SK-N-SH (cell line): ENCODE measurements around the gene SCYGR4. TPM values are rescaled to one million over a fixed set of nuclear protein-coding genes. Genes with fewer than 3 reads are reported as not detected.

Experiments
- CTCF ChIA-PET: fragments of 300-600, 350-600 bp; formaldehyde crosslinking; extraction: SDS; loops from one replicate; lab custom pipeline; 2021; lab: Yijun Ruan, JAX
- POLR2A ChIA-PET: fragments of 350-600 bp; sonication (Branson Sonifier 250); formaldehyde crosslinking; extraction: SDS; loops from one replicate; lab custom pipeline; 2020; ENCODE audit warnings: antibody characterized with exemption, inconsistent platforms; lab: Yijun Ruan, JAX
- DNase-seq: peaks from one replicate; pipeline ENCODE4 v3.0.0; 2012
- H2AFZ ChIP-seq: fragments of 200-600 bp; sonication (generic); 2 replicates; pipeline ENCODE4 v1.8.1; 2016; ENCODE audit warnings: antibody characterized with exemption, mild to moderate bottlenecking, low read depth
- H3F3A ChIP-seq: fragments of 200-600 bp; sonication (generic); replicated peaks from 2 replicates; pipeline ENCODE3; 2016; ENCODE audit warnings: antibody characterized with exemption, mild to moderate bottlenecking; ENCODE audit not compliant: insufficient read depth
- H3K27ac ChIP-seq, 2 experiments: fragments of 200-500 bp in 1 of 2; fragments of 200-600 bp in 1 of 2; sonication (Bioruptor generic) in 1 of 2; sonication (generic), shearing (Covaris generic) in 1 of 2; 2 replicates each; pipeline versions ENCODE4 v1.5.1 to v1.6.1; 2014 to 2016; ENCODE audit warnings: low read depth in 2 of 2, inconsistent platforms in 1 of 2, low read length in 1 of 2, mild to moderate bottlenecking in 1 of 2, mixed read lengths in 1 of 2
- H3K27me3 ChIP-seq: fragments of 200-600 bp; sonication (generic), shearing (Covaris generic); 2 replicates; pipeline ENCODE4 v1.6.1; 2016; ENCODE audit warnings: mixed run types; ENCODE audit not compliant: insufficient read depth
- H3K36me3 ChIP-seq, 2 experiments: fragments of 200-500 bp in 1 of 2; fragments of 200-600 bp in 1 of 2; sonication (Bioruptor generic) in 1 of 2; sonication (generic) in 1 of 2; replicated peaks in 1 of 2; 2 replicates each; pipeline versions ENCODE3 to v1.5.1; 2014 to 2016; ENCODE audit warnings: low read length in 1 of 2, mild to moderate bottlenecking in 1 of 2; ENCODE audit not compliant: insufficient read depth in 2 of 2, control insufficient read depth in 1 of 2
- H3K4me1 ChIP-seq, 2 experiments: fragments of 200-500 bp in 1 of 2; fragments of 200-600 bp in 1 of 2; sonication (Bioruptor generic) in 1 of 2; sonication (generic), shearing (Covaris generic) in 1 of 2; 2 replicates each; pipeline versions ENCODE4 v1.5.1 to v1.6.1; 2014 to 2016; ENCODE audit warnings: low read depth in 1 of 2, low read length in 1 of 2, mixed run types in 1 of 2; ENCODE audit not compliant: insufficient read depth in 2 of 2, control insufficient read depth in 1 of 2
- H3K4me2 ChIP-seq: fragments of 200-600 bp; sonication (generic), shearing (Covaris generic); 2 replicates; pipeline ENCODE4 v1.6.1; 2017; ENCODE audit warnings: mixed run types
- H3K4me3 ChIP-seq, 2 experiments: fragments of 200-500 bp in 1 of 2; fragments of 200-600 bp in 1 of 2; sonication (Bioruptor generic) in 1 of 2; sonication (generic), shearing (Covaris generic) in 1 of 2; 2 replicates each; pipeline versions ENCODE4 v1.5.1 to v1.8.1; 2014 to 2016; ENCODE audit warnings: low read depth in 2 of 2, inconsistent platforms in 1 of 2, low read length in 1 of 2, mild to moderate bottlenecking in 1 of 2, mixed read lengths in 1 of 2, moderate library complexity in 1 of 2
- H3K79me2 ChIP-seq: fragments of 200-600 bp; sonication (generic); 2 replicates; pipeline ENCODE4 v1.8.1; 2017; ENCODE audit warnings: mild to moderate bottlenecking; ENCODE audit not compliant: insufficient read depth
- H3K9ac ChIP-seq: fragments of 200-600 bp; sonication (generic); 2 replicates; pipeline ENCODE4 v1.6.1; 2017; ENCODE audit warnings: mixed run types
- H3K9me2 ChIP-seq: fragments of 200-600 bp; sonication (generic); 2 replicates; pipeline ENCODE4 v1.6.1; 2017; ENCODE audit warnings: mixed run types
- H3K9me3 ChIP-seq: fragments of 200-600 bp; sonication (generic); 2 replicates; pipeline ENCODE4 v1.6.1; 2017; ENCODE audit warnings: mixed run types, mild to moderate bottlenecking, moderate library complexity
- H4K20me1 ChIP-seq: fragments of 200-600 bp; sonication (generic); 2 replicates; pipeline ENCODE4 v1.6.1; 2017; ENCODE audit warnings: mild to moderate bottlenecking, mixed run types; ENCODE audit not compliant: insufficient read depth
- EZH2phosphoT487 ChIP-seq: fragments of 200-600 bp; sonication (generic); IDR thresholded peaks from 2 replicates; pipeline ENCODE4 v1.6.1; 2017; ENCODE audit warnings: low read depth, mixed run types, mild to moderate bottlenecking, antibody characterized with exemption, moderate library complexity, borderline replicate concordance
- GATA2 ChIP-seq: sonication (generic); formaldehyde crosslinking; IDR thresholded peaks from 2 replicates; pipeline ENCODE4 v1.5.0; 2020; ENCODE audit warnings: mild to moderate bottlenecking, missing genetic modification reagents
- JUND ChIP-seq: IDR thresholded peaks from 2 replicates; pipeline ENCODE4 v1.4.0; 2012
- MEF2A ChIP-seq: IDR thresholded peaks from 2 replicates; pipeline ENCODE4 v1.4.0; 2012; ENCODE audit warnings: low read depth, borderline replicate concordance
- NFIC ChIP-seq: IDR thresholded peaks from 2 replicates; pipeline ENCODE4 v1.4.0; 2012; ENCODE audit warnings: borderline replicate concordance
- NRF1 ChIP-seq: IDR thresholded peaks from 2 replicates; pipeline ENCODE4 v1.6.1; 2012; ENCODE audit warnings: low read depth, mild to moderate bottlenecking, low read length
- RAD21 ChIP-seq: IDR thresholded peaks from 2 replicates; pipeline ENCODE4 v1.6.1; 2012; ENCODE audit warnings: mild to moderate bottlenecking, low read length
- RCOR1 ChIP-seq: fragments of 150-350 bp; IDR thresholded peaks from 2 replicates; pipeline ENCODE4 v1.6.1; 2017; ENCODE audit warnings: antibody characterized with exemption, low read length
- RFX5 ChIP-seq: IDR thresholded peaks from 2 replicates; pipeline ENCODE4 v1.6.1; 2012; ENCODE audit warnings: mild to moderate bottlenecking, improper control_type of control experiment, low read length
- RXRA ChIP-seq: IDR thresholded peaks from 2 replicates; pipeline ENCODE4 v1.4.0; 2012; ENCODE audit warnings: low read depth, mild to moderate bottlenecking, borderline replicate concordance
- SIN3A ChIP-seq: IDR thresholded peaks from 2 replicates; pipeline ENCODE4 v1.6.1; 2012; ENCODE audit warnings: low read depth, mild to moderate bottlenecking, low read length, moderate library complexity, borderline replicate concordance
- TAF1 ChIP-seq: IDR thresholded peaks from 2 replicates; pipeline ENCODE4 v1.6.1; 2012; ENCODE audit warnings: low read depth, mild to moderate bottlenecking, low read length, moderate library complexity, borderline replicate concordance
- WGBS: methylation state at CpG from one replicate; pipeline ENCODE4 v1.1.6; 2017; ENCODE audit warnings: low lambda C conversion rate; 5-methylcytosine and 5-hydroxymethylcytosine counted together
- polyA plus RNA-seq, 3 experiments: library from polyadenylated mRNA; depleted of rRNA; stranded (reverse); fragments of >200 nt; gene quantifications; 2 replicates each; pipeline ENCODE4 v1.2.3, GENCODE V29; 2012
- TF ChIP-seq, protein P1 (sequence below): fragments of 150-350 bp; IDR thresholded peaks from 2 replicates; pipeline ENCODE4 v1.6.1; 2017; ENCODE audit warnings: antibody characterized with exemption, low read length, low read depth, borderline replicate concordance
- TF ChIP-seq, protein P2 (sequence below): fragments of 150-350 bp; IDR thresholded peaks from 2 replicates; pipeline ENCODE4 v1.6.1; 2016; ENCODE audit warnings: mild to moderate bottlenecking, low read depth, low read length
- TF ChIP-seq, protein P3 (sequence below): IDR thresholded peaks from 2 replicates; pipeline ENCODE4 v1.4.0; 2012; ENCODE audit warnings: low read depth, borderline replicate concordance

The SCYGR4 gene
- polyA plus RNA-seq, 1 of the 3 experiments (the other 2 are of a cell fraction), result not detected

DNA sequence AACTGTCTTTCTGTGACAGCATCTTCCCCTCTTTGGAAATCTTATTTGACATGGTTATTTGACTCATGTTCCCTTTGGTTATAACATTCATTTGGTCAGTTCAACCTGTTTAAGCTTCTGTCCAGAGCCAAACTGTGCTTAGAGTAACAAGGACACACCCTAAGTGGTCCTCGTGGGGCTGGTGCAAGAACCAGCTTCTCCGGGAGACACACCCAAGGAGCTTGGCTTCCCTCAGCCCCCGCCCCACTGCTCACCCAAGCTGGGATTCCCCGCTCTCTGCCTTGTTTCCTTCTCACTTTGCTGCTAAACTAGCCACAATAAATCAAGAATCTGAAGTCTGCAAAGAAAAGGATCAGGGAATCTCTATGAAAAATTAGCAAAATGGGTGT lies 4.0 kb upstream of the SCYGR4 start (continued):
- TF ChIP-seq GATA2 (CRISPR knock-in tag) (no peak), TAF1 (no peak), NRF1 (no peak)

GRCh38 chr2:227614246-227614645 lies 3.1 kb upstream of the SCYGR4 start:
- H3F3A ChIP-seq, result no peaks in the 10 kb centered on the region
- no peak overlapping the region for H3K4me3 ChIP-seq
- ChIA-PET CTCF (interaction anchor here (2.5 kb wide), 1 partner anchor 44 kb away, joined by 7 read pairs; no protein-coding TSS in a partner anchor), POLR2A (no interaction called here)
- no peak overlapping the region for H3K4me2 ChIP-seq
- no peaks in the 10 kb centered on the region for H4K20me1 ChIP-seq
- 0% methylated on average over 1 of the region's 4 CpGs for WGBS
- DNase-seq, result no peak
- H3K9ac ChIP-seq, result no peak overlapping the region
- no peaks in the 10 kb centered on the region for H3K9me2 ChIP-seq
- no peaks in the 10 kb centered on the region for H3K36me3 ChIP-seq
- H3K27me3 ChIP-seq, result no peaks in the 10 kb centered on the region
- H3K79me2 ChIP-seq, result no peaks in the 10 kb centered on the region
- no peak overlapping the region for H3K27ac ChIP-seq
- TF ChIP-seq RAD21 (no peak), SIN3A (no peak), MEF2A (no peak), JUND (no peak), GATA2 (CRISPR knock-in tag) (no peak), RXRA (no peak), EZH2phosphoT487 (no peak), RCOR1 (no peak), RFX5 (no peak), NFIC (no peak)
- TF ChIP-seq, protein P1, sequence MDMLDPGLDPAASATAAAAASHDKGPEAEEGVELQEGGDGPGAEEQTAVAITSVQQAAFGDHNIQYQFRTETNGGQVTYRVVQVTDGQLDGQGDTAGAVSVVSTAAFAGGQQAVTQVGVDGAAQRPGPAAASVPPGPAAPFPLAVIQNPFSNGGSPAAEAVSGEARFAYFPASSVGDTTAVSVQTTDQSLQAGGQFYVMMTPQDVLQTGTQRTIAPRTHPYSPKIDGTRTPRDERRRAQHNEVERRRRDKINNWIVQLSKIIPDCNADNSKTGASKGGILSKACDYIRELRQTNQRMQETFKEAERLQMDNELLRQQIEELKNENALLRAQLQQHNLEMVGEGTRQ, result no peak
- TF ChIP-seq, protein P2, sequence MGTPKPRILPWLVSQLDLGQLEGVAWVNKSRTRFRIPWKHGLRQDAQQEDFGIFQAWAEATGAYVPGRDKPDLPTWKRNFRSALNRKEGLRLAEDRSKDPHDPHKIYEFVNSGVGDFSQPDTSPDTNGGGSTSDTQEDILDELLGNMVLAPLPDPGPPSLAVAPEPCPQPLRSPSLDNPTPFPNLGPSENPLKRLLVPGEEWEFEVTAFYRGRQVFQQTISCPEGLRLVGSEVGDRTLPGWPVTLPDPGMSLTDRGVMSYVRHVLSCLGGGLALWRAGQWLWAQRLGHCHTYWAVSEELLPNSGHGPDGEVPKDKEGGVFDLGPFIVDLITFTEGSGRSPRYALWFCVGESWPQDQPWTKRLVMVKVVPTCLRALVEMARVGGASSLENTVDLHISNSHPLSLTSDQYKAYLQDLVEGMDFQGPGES, result no peak
- TF ChIP-seq, protein P3, sequence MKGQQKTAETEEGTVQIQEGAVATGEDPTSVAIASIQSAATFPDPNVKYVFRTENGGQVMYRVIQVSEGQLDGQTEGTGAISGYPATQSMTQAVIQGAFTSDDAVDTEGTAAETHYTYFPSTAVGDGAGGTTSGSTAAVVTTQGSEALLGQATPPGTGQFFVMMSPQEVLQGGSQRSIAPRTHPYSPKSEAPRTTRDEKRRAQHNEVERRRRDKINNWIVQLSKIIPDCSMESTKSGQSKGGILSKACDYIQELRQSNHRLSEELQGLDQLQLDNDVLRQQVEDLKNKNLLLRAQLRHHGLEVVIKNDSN, result no peak
- no peaks in the 10 kb centered on the region; a peak in 1 of 4 replicates for H3K4me1 ChIP-seq
- no peaks in the 10 kb centered on the region for H3K9me3 ChIP-seq
- no peak overlapping the region for H2AFZ ChIP-seq
